GM12878 (cell line): Measurements from ENCODE around the gene TMEM212. TPM values are rescaled to one million over a fixed set of nuclear protein-coding genes. Genes with fewer than 3 reads are reported as not detected.

Experiments used
- ATF2 ChIP-seq: IDR thresholded peaks from 2 replicates; pipeline ENCODE4 v1.6.1; 2012; ENCODE audit warnings: low read length, inconsistent platforms
- ATF3 ChIP-seq: IDR thresholded peaks from 2 replicates; pipeline ENCODE4 v1.6.1; 2011; ENCODE audit warnings: low read depth, mild to moderate bottlenecking, low read length, moderate library complexity, borderline replicate concordance; ENCODE audit errors: extremely low read depth
- BRCA1 ChIP-seq: IDR thresholded peaks from 2 replicates; pipeline ENCODE4 v1.6.1; 2011; ENCODE audit warnings: low read depth, low read length, improper control_type of control experiment
- ETV6 ChIP-seq, 2 experiments: fragments of 450-650 bp in 1 of 2; IDR thresholded peaks in 1 of 2; conservative IDR thresholded peaks in 1 of 2; 2 replicates each; pipeline ENCODE4 v1.6.1; 2014; ENCODE audit warnings: antibody characterized with exemption in 1 of 2, borderline replicate concordance in 1 of 2, low read depth in 1 of 2, mild to moderate bottlenecking in 1 of 2, moderate library complexity in 1 of 2
- FOXM1 ChIP-seq: IDR thresholded peaks from 2 replicates; pipeline ENCODE4 v1.6.1; 2012; ENCODE audit warnings: low read depth, mild to moderate bottlenecking, inconsistent platforms, low read length, moderate library complexity
- GABPA ChIP-seq: IDR thresholded peaks from 2 replicates; pipeline ENCODE4 v1.6.1; 2014; ENCODE audit warnings: antibody characterized with exemption, low read depth, mild to moderate bottlenecking, inconsistent platforms
- LARP7 ChIP-seq: fragments of 450-650 bp; IDR thresholded peaks from 2 replicates; pipeline ENCODE4 v1.6.1; 2017; ENCODE audit warnings: mild to moderate bottlenecking
- MTA2 ChIP-seq: fragments of 450-650 bp; IDR thresholded peaks from 2 replicates; pipeline ENCODE4 v1.6.1; 2016; ENCODE audit warnings: low read depth, mild to moderate bottlenecking, moderate library complexity
- NFXL1 ChIP-seq: fragments of 450-650 bp; IDR thresholded peaks from 2 replicates; pipeline ENCODE4 v1.6.1; 2017; ENCODE audit warnings: antibody characterized with exemption, mild to moderate bottlenecking, borderline replicate concordance
- NR2C2 ChIP-seq: IDR thresholded peaks from 2 replicates; pipeline ENCODE4 v1.6.1; 2011; ENCODE audit warnings: borderline replicate concordance, low read depth; ENCODE audit not compliant: control insufficient read depth, insufficient read length
- POU2F2 ChIP-seq: IDR thresholded peaks from 3 replicates; pipeline ENCODE4 v1.6.1; 2011; ENCODE audit warnings: low read depth, mild to moderate bottlenecking, low read length, borderline replicate concordance
- RELA ChIP-seq: fragments of 450-650 bp; IDR thresholded peaks from 2 replicates; pipeline ENCODE4 v1.8.0; 2014; ENCODE audit warnings: borderline replicate concordance; ENCODE audit not compliant: partially characterized antibody
- SIN3A ChIP-seq: IDR thresholded peaks from 2 replicates; pipeline ENCODE4 v1.6.1; 2012; ENCODE audit warnings: low read depth, low read length, improper control_type of control experiment
- SUZ12 ChIP-seq: fragments of 200-600 bp; sonication (generic); IDR thresholded peaks from one replicate; pipeline ENCODE4 v1.6.1; 2018; ENCODE audit warnings: antibody characterized with exemption, mild to moderate bottlenecking; ENCODE audit not compliant: unreplicated experiment
- TCF12 ChIP-seq: IDR thresholded peaks from 2 replicates; pipeline ENCODE4 v1.6.1; 2011; ENCODE audit warnings: low read depth, mild to moderate bottlenecking, low read length
- ZBTB40 ChIP-seq: fragments of 450-650 bp; IDR thresholded peaks from 2 replicates; pipeline ENCODE4 v1.6.1; 2016; ENCODE audit warnings: mild to moderate bottlenecking, moderate library complexity, borderline replicate concordance
- ZNF24 ChIP-seq: fragments of 450-650 bp; IDR thresholded peaks from 2 replicates; pipeline ENCODE4 v1.6.1; 2017; ENCODE audit warnings: antibody characterized with exemption, mild to moderate bottlenecking
- polyA plus RNA-seq, 11 experiments: library from polyadenylated mRNA; depleted of rRNA in 4 of 11; unstranded in 6 of 11; stranded (reverse) in 5 of 11; fragments of >200 nt; fragmentation: Nextera tagmentation in 4 of 11; fragmentation: Illumina TruSeq in 1 of 11; extraction: Ambion mirVana in 4 of 11; extraction: Trizol in 1 of 11; gene quantifications; 1 replicate in 1 of 11; 2 replicates in 10 of 11; pipeline versions ENCODE4 v1.2.1 to v1.2.3, GENCODE V29; 2011 to 2016; ENCODE audit warnings: inconsistent platforms in 2 of 11, missing spikeins in 2 of 11, low read depth in 1 of 11
- total RNA-seq, 4 experiments: library from RNA; depleted of rRNA in 3 of 4; stranded (reverse); fragments of >200 nt in 3 of 4; fragmentation: Illumina TruSeq in 1 of 4; extraction: Trizol in 1 of 4; gene quantifications; 2 replicates each; pipeline versions ENCODE4 v1.2.1 to v1.2.3, GENCODE V29; 2013 to 2021
- TF ChIP-seq, protein P1 (sequence below): fragments of 150-350 bp; IDR thresholded peaks from 2 replicates; pipeline ENCODE4 v1.6.1; 2014; ENCODE audit warnings: mild to moderate bottlenecking, low read depth, low read length
- TF ChIP-seq, protein P2 (sequence below): IDR thresholded peaks from 2 replicates; pipeline ENCODE4 v1.6.1; 2011; ENCODE audit warnings: mild to moderate bottlenecking, low read depth, low read length, moderate library complexity; ENCODE audit not compliant: insufficient replicate concordance
- TF ChIP-seq, protein P3 (sequence below): IDR thresholded peaks from 2 replicates; pipeline ENCODE4 v1.6.1; 2012; ENCODE audit warnings: low read depth, low read length, improper control_type of control experiment

The TMEM212 gene
- total and polyA plus RNA-seq, 10 of the 15 experiments (the other 5 are each of a cell fraction or from before 2014, with no cell fraction given) = not detected

GRCh38 chr3:171813897-171814460 lies 29.2 kb upstream of the TMEM212 start (continued):
- TF ChIP-seq, protein P1, sequence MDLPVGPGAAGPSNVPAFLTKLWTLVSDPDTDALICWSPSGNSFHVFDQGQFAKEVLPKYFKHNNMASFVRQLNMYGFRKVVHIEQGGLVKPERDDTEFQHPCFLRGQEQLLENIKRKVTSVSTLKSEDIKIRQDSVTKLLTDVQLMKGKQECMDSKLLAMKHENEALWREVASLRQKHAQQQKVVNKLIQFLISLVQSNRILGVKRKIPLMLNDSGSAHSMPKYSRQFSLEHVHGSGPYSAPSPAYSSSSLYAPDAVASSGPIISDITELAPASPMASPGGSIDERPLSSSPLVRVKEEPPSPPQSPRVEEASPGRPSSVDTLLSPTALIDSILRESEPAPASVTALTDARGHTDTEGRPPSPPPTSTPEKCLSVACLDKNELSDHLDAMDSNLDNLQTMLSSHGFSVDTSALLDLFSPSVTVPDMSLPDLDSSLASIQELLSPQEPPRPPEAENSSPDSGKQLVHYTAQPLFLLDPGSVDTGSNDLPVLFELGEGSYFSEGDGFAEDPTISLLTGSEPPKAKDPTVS = no peak
- TF ChIP-seq TCF12 = no peak
- TF ChIP-seq GABPA = no peak
- TF ChIP-seq NFXL1 = no peak
- TF ChIP-seq, protein P2, sequence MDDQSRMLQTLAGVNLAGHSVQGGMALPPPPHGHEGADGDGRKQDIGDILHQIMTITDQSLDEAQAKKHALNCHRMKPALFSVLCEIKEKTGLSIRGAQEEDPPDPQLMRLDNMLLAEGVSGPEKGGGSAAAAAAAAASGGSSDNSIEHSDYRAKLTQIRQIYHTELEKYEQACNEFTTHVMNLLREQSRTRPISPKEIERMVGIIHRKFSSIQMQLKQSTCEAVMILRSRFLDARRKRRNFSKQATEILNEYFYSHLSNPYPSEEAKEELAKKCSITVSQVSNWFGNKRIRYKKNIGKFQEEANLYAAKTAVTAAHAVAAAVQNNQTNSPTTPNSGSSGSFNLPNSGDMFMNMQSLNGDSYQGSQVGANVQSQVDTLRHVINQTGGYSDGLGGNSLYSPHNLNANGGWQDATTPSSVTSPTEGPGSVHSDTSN = no peak
- TF ChIP-seq POU2F2 = 0 out of 3 replicates have a peak, but pooled peaks have one; percentile 20
- no peak for TF ChIP-seq BRCA1
- no peak for TF ChIP-seq LARP7
- no peak for TF ChIP-seq NR2C2
- no peak for TF ChIP-seq ATF2
- TF ChIP-seq MTA2 = peak; percentile 99
- no peak for TF ChIP-seq SIN3A
- TF ChIP-seq ETV6 (conservative IDR thresholded peaks at IDR 0.05 in 1 of 2, IDR thresholded peaks at IDR 0.05 in 1 of 2; ENCODE audit: borderline replicate concordance in 1 of 2, low read depth in 1 of 2) = no peak
- TF ChIP-seq ATF3 = no peak
- peak; percentile 10 for TF ChIP-seq RELA
- TF ChIP-seq, protein P3, sequence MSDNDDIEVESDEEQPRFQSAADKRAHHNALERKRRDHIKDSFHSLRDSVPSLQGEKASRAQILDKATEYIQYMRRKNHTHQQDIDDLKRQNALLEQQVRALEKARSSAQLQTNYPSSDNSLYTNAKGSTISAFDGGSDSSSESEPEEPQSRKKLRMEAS = no peak; the same call in 1 of the 2 replicates
- TF ChIP-seq ZBTB40 = no peak; the same call in 1 of the 2 replicates
- peak; percentile 98 for TF ChIP-seq ZNF24
- no peak for TF ChIP-seq FOXM1
- TF ChIP-seq SUZ12 = no peak
